Prostate gland (tissue), 2 donors: ENCODE results near the gene MAGEA1.
"Not testable (repeated sequence)": the region's sequence is repeated elsewhere in the genome, so short reads cannot be mapped to it uniquely, and the experiment has no call there.

Experiments
- CTCF ChIP-seq, 4 experiments: fragments of 200-600 bp in 2 of 4; fragments of 450-650 bp in 2 of 4; sonication (generic) in 2 of 4; IDR thresholded peaks; 1 replicate in 3 of 4; 2 replicates in 1 of 4; pipeline ENCODE4 v1.5.1; 2016 to 2019; ENCODE audit warnings: antibody characterized with exemption in 4 of 4, mild to moderate bottlenecking in 2 of 4, moderate library complexity in 2 of 4
- POLR2A ChIP-seq: fragments of 450-650 bp; IDR thresholded peaks from one replicate; pipeline ENCODE4 v1.6.1; 2016; ENCODE audit warnings: antibody characterized with exemption, mild to moderate bottlenecking

DNA sequence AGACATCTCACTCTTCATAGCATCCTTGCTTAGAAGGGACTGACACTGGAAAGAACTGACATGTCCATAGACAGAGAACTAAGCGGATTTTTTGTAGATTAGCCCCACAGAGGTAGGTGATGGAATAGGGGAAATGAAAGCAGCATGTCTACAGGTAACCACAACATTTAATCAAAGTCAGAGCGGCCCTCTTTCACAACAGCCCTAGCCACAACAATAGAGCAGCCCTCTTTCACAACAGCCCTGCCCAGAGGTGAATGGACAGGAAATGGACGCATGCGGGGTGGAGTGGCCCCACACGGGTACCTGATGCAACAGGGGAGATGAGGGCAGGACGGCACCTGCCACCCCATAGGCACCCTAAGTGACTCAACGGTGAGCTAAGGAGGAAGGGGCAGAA lies 32.8 kb upstream of the MAGEA1 start:
- TF ChIP-seq POLR2A; CTCF (IDR thresholded peaks at IDR 0.05): not testable (repeated sequence)
